GM12878 (cell line): Measurements from ENCODE around the gene OPA1. TPM values are rescaled to one million over a fixed set of nuclear protein-coding genes. Genes with fewer than 3 reads are reported as not detected.

Experiments
- HDAC2 ChIP-seq: fragments of 200-600 bp; sonication (generic); IDR thresholded peaks from 2 replicates; pipeline ENCODE4 v1.6.1; 2017
- KAT2A ChIP-seq: conservative IDR thresholded peaks from 2 replicates; pipeline ENCODE4 v1.6.1; 2011; ENCODE audit warnings: low read depth, low read length; ENCODE audit not compliant: control insufficient read depth
- NR2C2 ChIP-seq: IDR thresholded peaks from 2 replicates; pipeline ENCODE4 v1.6.1; 2011; ENCODE audit warnings: borderline replicate concordance, low read depth; ENCODE audit not compliant: control insufficient read depth, insufficient read length
- PML ChIP-seq: IDR thresholded peaks from 2 replicates; pipeline ENCODE4 v1.6.1; 2012; ENCODE audit warnings: low read length, inconsistent platforms
- RFX5 ChIP-seq: IDR thresholded peaks from 2 replicates; pipeline ENCODE4 v1.6.1; 2011; ENCODE audit warnings: low read depth, low read length, improper control_type of control experiment
- RUNX3 ChIP-seq: IDR thresholded peaks from 2 replicates; pipeline ENCODE4 v1.6.1; 2012; ENCODE audit warnings: low read length, inconsistent platforms
- SMC3 ChIP-seq: IDR thresholded peaks from 2 replicates; pipeline ENCODE4 v1.6.1; 2011; ENCODE audit warnings: low read length, improper control_type of control experiment, borderline replicate concordance
- SUZ12 ChIP-seq: fragments of 200-600 bp; sonication (generic); IDR thresholded peaks from one replicate; pipeline ENCODE4 v1.6.1; 2018; ENCODE audit warnings: antibody characterized with exemption, mild to moderate bottlenecking; ENCODE audit not compliant: unreplicated experiment
- TCF12 ChIP-seq: IDR thresholded peaks from 2 replicates; pipeline ENCODE4 v1.6.1; 2011; ENCODE audit warnings: low read depth, mild to moderate bottlenecking, low read length
- ZNF592 ChIP-seq: fragments of 450-650 bp; IDR thresholded peaks from 2 replicates; pipeline ENCODE4 v1.6.1; 2017; ENCODE audit warnings: mild to moderate bottlenecking, moderate library complexity
- ZNF622 ChIP-seq: fragments of 450-650 bp; IDR thresholded peaks from 2 replicates; pipeline ENCODE4 v1.6.1; 2017; ENCODE audit warnings: mild to moderate bottlenecking, inconsistent platforms
- polyA plus RNA-seq, 11 experiments: library from polyadenylated mRNA; depleted of rRNA in 4 of 11; unstranded in 6 of 11; stranded (reverse) in 5 of 11; fragments of >200 nt; fragmentation: Nextera tagmentation in 4 of 11; fragmentation: Illumina TruSeq in 1 of 11; extraction: Ambion mirVana in 4 of 11; extraction: Trizol in 1 of 11; gene quantifications; 1 replicate in 1 of 11; 2 replicates in 10 of 11; pipeline versions ENCODE4 v1.2.1 to v1.2.3, GENCODE V29; 2011 to 2016; ENCODE audit warnings: inconsistent platforms in 2 of 11, missing spikeins in 2 of 11, low read depth in 1 of 11
- total RNA-seq, 4 experiments: library from RNA; depleted of rRNA in 3 of 4; stranded (reverse); fragments of >200 nt in 3 of 4; fragmentation: Illumina TruSeq in 1 of 4; extraction: Trizol in 1 of 4; gene quantifications; 2 replicates each; pipeline versions ENCODE4 v1.2.1 to v1.2.3, GENCODE V29; 2013 to 2021
- TF ChIP-seq, protein P1 (sequence below): fragments of 450-650 bp; formaldehyde crosslinking; IDR thresholded peaks from 2 replicates; pipeline ENCODE4 v1.4.0; 2022; ENCODE audit warnings: mild to moderate bottlenecking, moderate library complexity

The OPA1 gene
- total and polyA plus RNA-seq, 10 of the 15 experiments (the other 5 are each of a cell fraction or from before 2014, with no cell fraction given), result 14.7 to 108 (median 59.3) TPM

GRCh38 chr3:193592841-193593667 is at the start of gene OPA1 (continued):
- TF ChIP-seq NR2C2 (no peak), TCF12 (0 out of 2 replicates have a peak, but pooled peaks have one; percentile 54), PML (peak; percentile 87; the same call in 1 of the 2 replicates), HDAC2 (no peak; the same call in 1 of the 2 replicates), KAT2A (no peak), SUZ12 (no peak), RFX5 (peak; percentile 54; the same call in 1 of the 2 replicates), SMC3 (no peak), ZNF592 (0 out of 2 replicates have a peak, but pooled peaks have one; percentile 24), ZNF622 (no peak), RUNX3 (peak; percentile 75)
- TF ChIP-seq, protein P1, sequence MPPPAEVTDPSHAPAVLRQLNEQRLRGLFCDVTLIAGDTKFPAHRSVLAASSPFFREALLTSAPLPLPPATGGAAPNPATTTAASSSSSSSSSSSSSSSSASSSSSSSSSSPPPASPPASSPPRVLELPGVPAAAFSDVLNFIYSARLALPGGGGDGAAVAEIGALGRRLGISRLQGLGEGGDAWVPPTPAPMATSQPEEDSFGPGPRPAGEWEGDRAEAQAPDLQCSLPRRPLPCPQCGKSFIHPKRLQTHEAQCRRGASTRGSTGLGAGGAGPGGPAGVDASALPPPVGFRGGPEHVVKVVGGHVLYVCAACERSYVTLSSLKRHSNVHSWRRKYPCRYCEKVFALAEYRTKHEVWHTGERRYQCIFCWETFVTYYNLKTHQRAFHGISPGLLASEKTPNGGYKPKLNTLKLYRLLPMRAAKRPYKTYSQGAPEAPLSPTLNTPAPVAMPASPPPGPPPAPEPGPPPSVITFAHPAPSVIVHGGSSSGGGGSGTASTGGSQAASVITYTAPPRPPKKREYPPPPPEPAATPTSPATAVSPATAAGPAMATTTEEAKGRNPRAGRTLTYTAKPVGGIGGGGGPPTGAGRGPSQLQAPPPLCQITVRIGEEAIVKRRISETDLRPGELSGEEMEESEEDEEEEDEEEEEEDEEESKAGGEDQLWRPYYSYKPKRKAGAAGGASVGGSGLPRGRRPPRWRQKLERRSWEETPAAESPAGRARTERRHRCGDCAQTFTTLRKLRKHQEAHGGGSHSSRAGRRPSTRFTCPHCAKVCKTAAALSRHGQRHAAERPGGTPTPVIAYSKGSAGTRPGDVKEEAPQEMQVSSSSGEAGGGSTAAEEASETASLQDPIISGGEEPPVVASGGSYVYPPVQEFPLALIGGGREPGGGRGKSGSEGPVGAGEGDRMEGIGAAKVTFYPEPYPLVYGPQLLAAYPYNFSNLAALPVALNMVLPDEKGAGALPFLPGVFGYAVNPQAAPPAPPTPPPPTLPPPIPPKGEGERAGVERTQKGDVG (CRISPR knock-in tag), result no peak
